SK-N-SH (cell line): Measurements from ENCODE around the gene C7orf33. TPM values are rescaled to one million over a fixed set of nuclear protein-coding genes. Genes with fewer than 3 reads are reported as not detected.

Experiments used
- CTCF ChIA-PET: fragments of 300-600, 350-600 bp; formaldehyde crosslinking; extraction: SDS; loops from one replicate; lab custom pipeline; 2021; lab: Yijun Ruan, JAX
- POLR2A ChIA-PET: fragments of 350-600 bp; sonication (Branson Sonifier 250); formaldehyde crosslinking; extraction: SDS; loops from one replicate; lab custom pipeline; 2020; ENCODE audit warnings: antibody characterized with exemption, inconsistent platforms; lab: Yijun Ruan, JAX
- DNase-seq: peaks from one replicate; pipeline ENCODE4 v3.0.0; 2012
- H2AFZ ChIP-seq: fragments of 200-600 bp; sonication (generic); 2 replicates; pipeline ENCODE4 v1.8.1; 2016; ENCODE audit warnings: antibody characterized with exemption, mild to moderate bottlenecking, low read depth
- H3F3A ChIP-seq: fragments of 200-600 bp; sonication (generic); replicated peaks from 2 replicates; pipeline ENCODE3; 2016; ENCODE audit warnings: antibody characterized with exemption, mild to moderate bottlenecking; ENCODE audit not compliant: insufficient read depth
- H3K27ac ChIP-seq, 2 experiments: fragments of 200-500 bp in 1 of 2; fragments of 200-600 bp in 1 of 2; sonication (Bioruptor generic) in 1 of 2; sonication (generic), shearing (Covaris generic) in 1 of 2; 2 replicates each; pipeline versions ENCODE4 v1.5.1 to v1.6.1; 2014 to 2016; ENCODE audit warnings: low read depth in 2 of 2, inconsistent platforms in 1 of 2, low read length in 1 of 2, mild to moderate bottlenecking in 1 of 2, mixed read lengths in 1 of 2
- H3K27me3 ChIP-seq: fragments of 200-600 bp; sonication (generic), shearing (Covaris generic); 2 replicates; pipeline ENCODE4 v1.6.1; 2016; ENCODE audit warnings: mixed run types; ENCODE audit not compliant: insufficient read depth
- H3K36me3 ChIP-seq, 2 experiments: fragments of 200-500 bp in 1 of 2; fragments of 200-600 bp in 1 of 2; sonication (Bioruptor generic) in 1 of 2; sonication (generic) in 1 of 2; replicated peaks in 1 of 2; 2 replicates each; pipeline versions ENCODE3 to v1.5.1; 2014 to 2016; ENCODE audit warnings: low read length in 1 of 2, mild to moderate bottlenecking in 1 of 2; ENCODE audit not compliant: insufficient read depth in 2 of 2, control insufficient read depth in 1 of 2
- H3K4me1 ChIP-seq, 2 experiments: fragments of 200-500 bp in 1 of 2; fragments of 200-600 bp in 1 of 2; sonication (Bioruptor generic) in 1 of 2; sonication (generic), shearing (Covaris generic) in 1 of 2; 2 replicates each; pipeline versions ENCODE4 v1.5.1 to v1.6.1; 2014 to 2016; ENCODE audit warnings: low read depth in 1 of 2, low read length in 1 of 2, mixed run types in 1 of 2; ENCODE audit not compliant: insufficient read depth in 2 of 2, control insufficient read depth in 1 of 2
- H3K4me2 ChIP-seq: fragments of 200-600 bp; sonication (generic), shearing (Covaris generic); 2 replicates; pipeline ENCODE4 v1.6.1; 2017; ENCODE audit warnings: mixed run types
- H3K4me3 ChIP-seq, 2 experiments: fragments of 200-500 bp in 1 of 2; fragments of 200-600 bp in 1 of 2; sonication (Bioruptor generic) in 1 of 2; sonication (generic), shearing (Covaris generic) in 1 of 2; 2 replicates each; pipeline versions ENCODE4 v1.5.1 to v1.8.1; 2014 to 2016; ENCODE audit warnings: low read depth in 2 of 2, inconsistent platforms in 1 of 2, low read length in 1 of 2, mild to moderate bottlenecking in 1 of 2, mixed read lengths in 1 of 2, moderate library complexity in 1 of 2
- H3K79me2 ChIP-seq: fragments of 200-600 bp; sonication (generic); 2 replicates; pipeline ENCODE4 v1.8.1; 2017; ENCODE audit warnings: mild to moderate bottlenecking; ENCODE audit not compliant: insufficient read depth
- H3K9ac ChIP-seq: fragments of 200-600 bp; sonication (generic); 2 replicates; pipeline ENCODE4 v1.6.1; 2017; ENCODE audit warnings: mixed run types
- H3K9me2 ChIP-seq: fragments of 200-600 bp; sonication (generic); 2 replicates; pipeline ENCODE4 v1.6.1; 2017; ENCODE audit warnings: mixed run types
- H3K9me3 ChIP-seq: fragments of 200-600 bp; sonication (generic); 2 replicates; pipeline ENCODE4 v1.6.1; 2017; ENCODE audit warnings: mixed run types, mild to moderate bottlenecking, moderate library complexity
- H4K20me1 ChIP-seq: fragments of 200-600 bp; sonication (generic); 2 replicates; pipeline ENCODE4 v1.6.1; 2017; ENCODE audit warnings: mild to moderate bottlenecking, mixed run types; ENCODE audit not compliant: insufficient read depth
- CHD2 ChIP-seq: fragments of 150-350 bp; IDR thresholded peaks from 2 replicates; pipeline ENCODE4 v1.6.1; 2018; ENCODE audit warnings: low read length; ENCODE audit not compliant: partially characterized antibody
- CTCF ChIP-seq: fragments of 200-600 bp; sonication (generic); IDR thresholded peaks from 2 replicates; pipeline ENCODE4 v1.6.1; 2017; ENCODE audit warnings: antibody characterized with exemption, mild to moderate bottlenecking, moderate library complexity
- EZH2phosphoT487 ChIP-seq: fragments of 200-600 bp; sonication (generic); IDR thresholded peaks from 2 replicates; pipeline ENCODE4 v1.6.1; 2017; ENCODE audit warnings: low read depth, mixed run types, mild to moderate bottlenecking, antibody characterized with exemption, moderate library complexity, borderline replicate concordance
- FOSL2 ChIP-seq: IDR thresholded peaks from 2 replicates; pipeline ENCODE4 v1.4.0; 2012; ENCODE audit warnings: low read depth, mild to moderate bottlenecking, moderate library complexity, borderline replicate concordance
- FOXJ3 ChIP-seq: sonication (generic); formaldehyde crosslinking; IDR thresholded peaks from 2 replicates; pipeline ENCODE4 v1.5.1; 2020; ENCODE audit warnings: mild to moderate bottlenecking, missing genetic modification reagents
- FOXM1 ChIP-seq: IDR thresholded peaks from 2 replicates; pipeline ENCODE4 v1.4.0; 2012; ENCODE audit warnings: low read depth, mild to moderate bottlenecking
- GABPA ChIP-seq: IDR thresholded peaks from 2 replicates; pipeline ENCODE4 v1.4.0; 2012; ENCODE audit warnings: low read depth, mild to moderate bottlenecking
- MAX ChIP-seq: IDR thresholded peaks from 2 replicates; pipeline ENCODE4 v1.4.0; 2012; ENCODE audit warnings: low read depth
- MEF2A ChIP-seq: IDR thresholded peaks from 2 replicates; pipeline ENCODE4 v1.4.0; 2012; ENCODE audit warnings: low read depth, borderline replicate concordance
- MXI1 ChIP-seq: IDR thresholded peaks from 2 replicates; pipeline ENCODE4 v1.6.1; 2012; ENCODE audit warnings: mild to moderate bottlenecking, low read depth, low read length, improper control_type of control experiment
- NRF1 ChIP-seq: IDR thresholded peaks from 2 replicates; pipeline ENCODE4 v1.6.1; 2012; ENCODE audit warnings: low read depth, mild to moderate bottlenecking, low read length
- POLR2AphosphoS5 ChIP-seq: IDR thresholded peaks from 2 replicates; pipeline ENCODE4 v1.6.1; 2012; ENCODE audit warnings: low read depth, low read length
- RAD21 ChIP-seq: IDR thresholded peaks from 2 replicates; pipeline ENCODE4 v1.6.1; 2012; ENCODE audit warnings: mild to moderate bottlenecking, low read length
- RFX5 ChIP-seq: IDR thresholded peaks from 2 replicates; pipeline ENCODE4 v1.6.1; 2012; ENCODE audit warnings: mild to moderate bottlenecking, improper control_type of control experiment, low read length
- SMC3 ChIP-seq: IDR thresholded peaks from 2 replicates; pipeline ENCODE4 v1.6.1; 2012; ENCODE audit warnings: low read depth, low read length, improper control_type of control experiment
- TAF1 ChIP-seq: IDR thresholded peaks from 2 replicates; pipeline ENCODE4 v1.6.1; 2012; ENCODE audit warnings: low read depth, mild to moderate bottlenecking, low read length, moderate library complexity, borderline replicate concordance
- TCF12 ChIP-seq: IDR thresholded peaks from 2 replicates; pipeline ENCODE4 v1.4.0; 2012
- TEAD4 ChIP-seq: IDR thresholded peaks from 2 replicates; pipeline ENCODE4 v1.4.0; 2012; ENCODE audit warnings: mild to moderate bottlenecking, borderline replicate concordance; ENCODE audit not compliant: insufficient read depth
- WGBS: methylation state at CpG from one replicate; pipeline ENCODE4 v1.1.6; 2017; ENCODE audit warnings: low lambda C conversion rate; 5-methylcytosine and 5-hydroxymethylcytosine counted together
- polyA plus RNA-seq, 3 experiments: library from polyadenylated mRNA; depleted of rRNA; stranded (reverse); fragments of >200 nt; gene quantifications; 2 replicates each; pipeline ENCODE4 v1.2.3, GENCODE V29; 2012
- TF ChIP-seq, protein P1 (sequence below): IDR thresholded peaks from 2 replicates; pipeline ENCODE4 v1.6.1; 2012; ENCODE audit warnings: mild to moderate bottlenecking, low read depth, low read length, moderate library complexity
- TF ChIP-seq, protein P2 (sequence below): IDR thresholded peaks from 2 replicates; pipeline ENCODE4; 2012

The C7orf33 gene
- polyA plus RNA-seq, 1 of the 3 experiments (the other 2 are of a cell fraction): not detected

DNA sequence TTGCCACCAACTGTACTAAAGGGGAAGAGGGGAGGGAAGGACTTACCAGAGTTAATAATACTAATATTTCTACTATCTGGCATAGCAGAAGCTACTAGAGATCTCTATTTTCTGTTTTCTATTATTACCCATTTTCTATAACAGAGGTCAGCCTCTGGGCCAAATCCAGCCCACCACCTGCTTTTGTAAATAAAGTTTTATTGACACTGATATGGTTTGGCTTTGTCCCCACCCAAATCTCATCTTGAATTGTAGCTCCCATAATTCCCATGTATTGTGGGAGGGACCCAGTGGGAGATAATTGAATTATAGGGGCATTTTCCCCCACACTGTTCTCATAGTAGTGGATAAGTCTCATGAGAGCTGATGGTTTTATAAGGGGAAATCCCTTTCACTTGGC, 62.2 kb downstream of the C7orf33 start:
- ChIA-PET POLR2A (no interaction called here), CTCF (interaction anchor here (1.4 to 1.6 kb wide), 2 partner anchors 77 to 79 kb away, joined by 3 to 5 read pairs; no protein-coding TSS in a partner anchor)
- no peak for DNase-seq
- Histone ChIP-seq H4K20me1 (no peaks in the 10 kb centered on the region), H3K9me3 (no peaks in the 10 kb centered on the region), H3K9ac (no peak overlapping the region), H3K27me3 (no peaks in the 10 kb centered on the region), H3K4me2 (no peak overlapping the region), H3K79me2 (no peaks in the 10 kb centered on the region), H3K4me1 (0 out of 4 replicates have a peak, but pooled peaks cover 0 to 4% of the 10 kb centered on the region in 2 experiments), H3F3A (peaks cover 17% of the 10 kb centered on the region), H2AFZ (no peak overlapping the region; the same call in 1 of the 2 replicates), H3K4me3 (no peak overlapping the region), H3K36me3 (no peaks in the 10 kb centered on the region), H3K27ac (no peak overlapping the region), H3K9me2 (no peaks in the 10 kb centered on the region)
- no peak for TF ChIP-seq CTCF
- TF ChIP-seq, protein P1, sequence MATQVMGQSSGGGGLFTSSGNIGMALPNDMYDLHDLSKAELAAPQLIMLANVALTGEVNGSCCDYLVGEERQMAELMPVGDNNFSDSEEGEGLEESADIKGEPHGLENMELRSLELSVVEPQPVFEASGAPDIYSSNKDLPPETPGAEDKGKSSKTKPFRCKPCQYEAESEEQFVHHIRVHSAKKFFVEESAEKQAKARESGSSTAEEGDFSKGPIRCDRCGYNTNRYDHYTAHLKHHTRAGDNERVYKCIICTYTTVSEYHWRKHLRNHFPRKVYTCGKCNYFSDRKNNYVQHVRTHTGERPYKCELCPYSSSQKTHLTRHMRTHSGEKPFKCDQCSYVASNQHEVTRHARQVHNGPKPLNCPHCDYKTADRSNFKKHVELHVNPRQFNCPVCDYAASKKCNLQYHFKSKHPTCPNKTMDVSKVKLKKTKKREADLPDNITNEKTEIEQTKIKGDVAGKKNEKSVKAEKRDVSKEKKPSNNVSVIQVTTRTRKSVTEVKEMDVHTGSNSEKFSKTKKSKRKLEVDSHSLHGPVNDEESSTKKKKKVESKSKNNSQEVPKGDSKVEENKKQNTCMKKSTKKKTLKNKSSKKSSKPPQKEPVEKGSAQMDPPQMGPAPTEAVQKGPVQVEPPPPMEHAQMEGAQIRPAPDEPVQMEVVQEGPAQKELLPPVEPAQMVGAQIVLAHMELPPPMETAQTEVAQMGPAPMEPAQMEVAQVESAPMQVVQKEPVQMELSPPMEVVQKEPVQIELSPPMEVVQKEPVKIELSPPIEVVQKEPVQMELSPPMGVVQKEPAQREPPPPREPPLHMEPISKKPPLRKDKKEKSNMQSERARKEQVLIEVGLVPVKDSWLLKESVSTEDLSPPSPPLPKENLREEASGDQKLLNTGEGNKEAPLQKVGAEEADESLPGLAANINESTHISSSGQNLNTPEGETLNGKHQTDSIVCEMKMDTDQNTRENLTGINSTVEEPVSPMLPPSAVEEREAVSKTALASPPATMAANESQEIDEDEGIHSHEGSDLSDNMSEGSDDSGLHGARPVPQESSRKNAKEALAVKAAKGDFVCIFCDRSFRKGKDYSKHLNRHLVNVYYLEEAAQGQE: no peak
- no peak for TF ChIP-seq TCF12
- no peak for TF ChIP-seq TEAD4
- TF ChIP-seq MEF2A: no peak
- TF ChIP-seq FOXJ3 (CRISPR knock-in tag): no peak
- no peak for TF ChIP-seq TAF1
- no peak for TF ChIP-seq RFX5
- no peak for TF ChIP-seq GABPA
- TF ChIP-seq CHD2: no peak
- TF ChIP-seq RAD21: no peak
- TF ChIP-seq MAX: no peak

GRCh38 chr7:148657929-148658328, 67.4 kb downstream of the C7orf33 start:
- Histone ChIP-seq H3K36me3 (no peaks in the 10 kb centered on the region), H3K4me1 (no peaks in the 10 kb centered on the region), H3K27me3 (no peaks in the 10 kb centered on the region), H3K9me3 (no peaks in the 10 kb centered on the region), H3K79me2 (no peaks in the 10 kb centered on the region), H4K20me1 (no peaks in the 10 kb centered on the region), H3K9me2 (no peaks in the 10 kb centered on the region), H3K27ac (no peak overlapping the region), H3K4me2 (no peak overlapping the region), H3K9ac (no peak overlapping the region), H3K4me3 (no peak overlapping the region), H2AFZ (no peak overlapping the region), H3F3A (no peaks in the 10 kb centered on the region)
- DNase-seq: no peak
- WGBS: 69% methylated on average over 4 of the region's 4 CpGs
- CTCF ChIA-PET: interaction anchor here (0.7 to 1.0 kb wide), 3 partner anchors 82 to 309 kb away, joined by 3 read pairs; no protein-coding TSS in a partner anchor
- TF ChIP-seq FOSL2 (no peak), FOXM1 (no peak), SMC3 (no peak), GABPA (no peak), EZH2phosphoT487 (no peak), POLR2AphosphoS5 (no peak), NRF1 (no peak), MAX (no peak), MXI1 (no peak), MEF2A (no peak), FOXJ3 (CRISPR knock-in tag) (no peak)
- TF ChIP-seq, protein P2, sequence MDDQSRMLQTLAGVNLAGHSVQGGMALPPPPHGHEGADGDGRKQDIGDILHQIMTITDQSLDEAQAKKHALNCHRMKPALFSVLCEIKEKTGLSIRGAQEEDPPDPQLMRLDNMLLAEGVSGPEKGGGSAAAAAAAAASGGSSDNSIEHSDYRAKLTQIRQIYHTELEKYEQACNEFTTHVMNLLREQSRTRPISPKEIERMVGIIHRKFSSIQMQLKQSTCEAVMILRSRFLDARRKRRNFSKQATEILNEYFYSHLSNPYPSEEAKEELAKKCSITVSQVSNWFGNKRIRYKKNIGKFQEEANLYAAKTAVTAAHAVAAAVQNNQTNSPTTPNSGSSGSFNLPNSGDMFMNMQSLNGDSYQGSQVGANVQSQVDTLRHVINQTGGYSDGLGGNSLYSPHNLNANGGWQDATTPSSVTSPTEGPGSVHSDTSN: no peak
- POLR2A ChIA-PET: no interaction called here
